A549 (cell line): Measurements from ENCODE around the gene NIM1K. TPM values are rescaled to one million over a fixed set of nuclear protein-coding genes. Genes with fewer than 3 reads are reported as not detected.

Experiments used
- ATAC-seq, 2 experiments: fragments of 200-7000 bp in 1 of 2; fragments of >200 bp in 1 of 2; cut with Nextera tagmentation in 1 of 2; cut with Tn5 transposase in 1 of 2; 3 replicates each; pipeline versions ENCODE4 v1.8.0 to v1.9.1; 2018 to 2020; ENCODE audit warnings: mild to moderate bottlenecking in 1 of 2, moderate library complexity in 1 of 2
- CTCF ChIA-PET: fragments of 300-600 bp; sonication (Branson Sonifier 250); formaldehyde crosslinking; extraction: SDS; loops from one replicate; lab custom pipeline; 2021; ENCODE audit warnings: antibody characterized with exemption, inconsistent platforms; lab: Yijun Ruan, JAX
- POLR2A ChIA-PET: fragments of 350-600 bp; formaldehyde crosslinking; extraction: SDS; loops from one replicate; lab custom pipeline; 2021; ENCODE audit warnings: antibody characterized with exemption, inconsistent platforms; lab: Yijun Ruan, JAX
- DNase-seq, 2 experiments: peaks; one replicate each; pipeline versions ENCODE4 v3.0.0 to v3.0.0-alpha.2; 2011 to 2016; ENCODE audit warnings: low read depth in 1 of 2, low spot score in 1 of 2
- FAIRE-seq: peaks from 2 replicates; lab custom pipeline; 2011; peaks lifted over from hg19 to GRCh38; lab: Jason Lieb, UNC
- H3K27ac ChIP-seq, 2 experiments: fragments of >200 bp; sonication (Bioruptor Twin); formaldehyde crosslinking; 3 replicates each; pipeline ENCODE4 v1.5.1; 2016 to 2017
- H3K4me1 ChIP-seq: fragments of >200 bp; sonication (Bioruptor Twin); formaldehyde crosslinking; 3 replicates; pipeline ENCODE4 v1.6.1; 2016
- H3K4me2 ChIP-seq: fragments of >200 bp; sonication (Bioruptor Twin); formaldehyde crosslinking; 3 replicates; pipeline ENCODE4 v1.6.1; 2016
- H3K4me3 ChIP-seq: fragments of >200 bp; sonication (Bioruptor Twin); formaldehyde crosslinking; 3 replicates; pipeline ENCODE4 v1.5.1; 2016
- H3K9me3 ChIP-seq: fragments of >200 bp; sonication (Bioruptor Twin); formaldehyde crosslinking; 3 replicates; pipeline ENCODE4 v1.6.1; 2016
- BHLHE40 ChIP-seq: IDR thresholded peaks from 2 replicates; pipeline ENCODE4 v1.6.1; 2012; ENCODE audit warnings: low read depth, low read length, inconsistent platforms
- CBX8 ChIP-seq: fragments of 200-600 bp; sonication (generic); IDR thresholded peaks from 2 replicates; pipeline ENCODE4 v1.6.1; 2016
- CEBPB ChIP-seq, 2 experiments: fragments of >200 bp in 1 of 2; sonication (Bioruptor Twin) in 1 of 2; formaldehyde crosslinking in 1 of 2; IDR thresholded peaks; 2 replicates each; pipeline ENCODE4 v1.6.1; 2012 to 2016
- CHD2 ChIP-seq: fragments of 150-350 bp; IDR thresholded peaks from 2 replicates; pipeline ENCODE4 v1.6.1; 2014; ENCODE audit warnings: low read length; ENCODE audit not compliant: partially characterized antibody
- CHD4 ChIP-seq: fragments of 200-600 bp; sonication (generic); IDR thresholded peaks from 2 replicates; pipeline ENCODE4 v1.6.1; 2016; ENCODE audit warnings: antibody characterized with exemption, mild to moderate bottlenecking, borderline replicate concordance
- E2F6 ChIP-seq: IDR thresholded peaks from 2 replicates; pipeline ENCODE4 v1.6.1; 2012; ENCODE audit warnings: low read depth, borderline replicate concordance
- EHF ChIP-seq: fragments of 250-450 bp; sonication (Bioruptor Pico); IDR thresholded peaks from 2 replicates; pipeline ENCODE4 v1.5.0; 2020; ENCODE audit warnings: mild to moderate bottlenecking
- ESRRA ChIP-seq: fragments of 150-350 bp; IDR thresholded peaks from 2 replicates; pipeline ENCODE4 v1.6.1; 2014; ENCODE audit warnings: mild to moderate bottlenecking, low read length, borderline replicate concordance
- FOSL2 ChIP-seq, 2 experiments: fragments of 450-650 bp in 1 of 2; fragments of >200 bp in 1 of 2; sonication (Bioruptor Twin) in 1 of 2; formaldehyde crosslinking; IDR thresholded peaks; 2 replicates each; pipeline versions ENCODE4 v1.5.0 to v1.6.1; 2016 to 2020; ENCODE audit warnings: mild to moderate bottlenecking in 1 of 2, moderate library complexity in 1 of 2
- HDAC2 ChIP-seq: fragments of 200-600 bp; sonication (generic); IDR thresholded peaks from 2 replicates; pipeline ENCODE4 v1.6.1; 2016
- HMGXB4 ChIP-seq: fragments of 250-450 bp; sonication (Bioruptor Pico); IDR thresholded peaks from 2 replicates; pipeline ENCODE4 v1.5.0; 2021; ENCODE audit warnings: mild to moderate bottlenecking, moderate library complexity, borderline replicate concordance
- HOXB13 ChIP-seq: fragments of 250-450 bp; sonication (Bioruptor Pico); IDR thresholded peaks from 2 replicates; pipeline ENCODE4 v1.5.0; 2020; ENCODE audit warnings: low read depth, mild to moderate bottlenecking, moderate library complexity
- HOXB5 ChIP-seq: fragments of 250-450 bp; sonication (Bioruptor Pico); IDR thresholded peaks from 2 replicates; pipeline ENCODE4 v1.5.0; 2020; ENCODE audit warnings: mild to moderate bottlenecking, moderate library complexity
- JUNB ChIP-seq: fragments of >200 bp; sonication (Bioruptor Twin); formaldehyde crosslinking; IDR thresholded peaks from 2 replicates; pipeline ENCODE4 v1.6.1; 2016
- MAFK ChIP-seq: fragments of 450-650 bp; IDR thresholded peaks from 2 replicates; pipeline ENCODE4 v1.6.1; 2014; ENCODE audit not compliant: partially characterized antibody
- MAX ChIP-seq: IDR thresholded peaks from 2 replicates; pipeline ENCODE4 v1.6.1; 2012
- NFE2L2 ChIP-seq: fragments of 150-350 bp; conservative IDR thresholded peaks from 2 replicates; pipeline ENCODE4 v1.6.1; 2014; ENCODE audit warnings: low read length
- POLR2A ChIP-seq: IDR thresholded peaks from 2 replicates; pipeline ENCODE4 v1.6.1; 2012; ENCODE audit warnings: mild to moderate bottlenecking, low read length
- POLR2AphosphoS2 ChIP-seq: conservative IDR thresholded peaks from 2 replicates; pipeline ENCODE4 v1.6.1; 2012; ENCODE audit warnings: low read length, improper control_type of control experiment, inconsistent platforms
- RCOR1 ChIP-seq: fragments of 150-350 bp; IDR thresholded peaks from 2 replicates; pipeline ENCODE4 v1.6.1; 2014; ENCODE audit warnings: antibody characterized with exemption, low read length, low read depth
- REST ChIP-seq: fragments of 200-600 bp; sonication (generic); IDR thresholded peaks from 2 replicates; pipeline ENCODE4 v1.6.1; 2016; ENCODE audit warnings: antibody characterized with exemption, mild to moderate bottlenecking, moderate library complexity
- SMC3 ChIP-seq: fragments of >200 bp; sonication (Bioruptor Twin); formaldehyde crosslinking; IDR thresholded peaks from 3 replicates; pipeline ENCODE4 v1.6.1; 2018; ENCODE audit warnings: inconsistent platforms
- SREBF2 ChIP-seq: fragments of 450-650 bp; IDR thresholded peaks from 2 replicates; pipeline ENCODE4 v1.6.1; 2014; ENCODE audit warnings: mild to moderate bottlenecking, moderate library complexity
- ZFP36 ChIP-seq: fragments of 450-650 bp; IDR thresholded peaks from 2 replicates; pipeline ENCODE4 v1.6.1; 2014; ENCODE audit warnings: borderline replicate concordance; ENCODE audit not compliant: partially characterized antibody
- ZNF302 ChIP-seq: fragments of 250-450 bp; sonication (Bioruptor Pico); IDR thresholded peaks from 2 replicates; pipeline ENCODE4 v1.9.0; 2021; ENCODE audit warnings: inconsistent platforms, mild to moderate bottlenecking, moderate library complexity
- WGBS: methylation state at CpG from one replicate; pipeline ENCODE4 v1.1.6; 2017; ENCODE audit errors: missing lambda C conversion rate; 5-methylcytosine and 5-hydroxymethylcytosine counted together
- polyA plus RNA-seq, 4 experiments: library from polyadenylated mRNA; depleted of rRNA in 3 of 4; stranded (reverse); fragments of >200 nt; fragmentation: RNase III in 1 of 4; extraction: RNeasy Plus Mini Kit Qiagen cat#74134 plus additional on column Dnase treatment in 1 of 4; gene quantifications; 2 replicates in 3 of 4; 3 replicates in 1 of 4; pipeline ENCODE4 v1.2.3, GENCODE V29; 2011 to 2017
- TF ChIP-seq, protein P1 (sequence below): fragments of >200 bp; sonication (Bioruptor Twin); formaldehyde crosslinking; IDR thresholded peaks from 3 replicates; pipeline ENCODE4 v1.5.1; 2016

The NIM1K gene
- polyA plus RNA-seq, 2 of the 4 experiments (the other 2 are of a cell fraction) = 0.06 to 0.23 TPM

GRCh38 chr5:43227655-43228054 is 35.6 kb downstream of the NIM1K start (continued):
- TF ChIP-seq, protein P1, sequence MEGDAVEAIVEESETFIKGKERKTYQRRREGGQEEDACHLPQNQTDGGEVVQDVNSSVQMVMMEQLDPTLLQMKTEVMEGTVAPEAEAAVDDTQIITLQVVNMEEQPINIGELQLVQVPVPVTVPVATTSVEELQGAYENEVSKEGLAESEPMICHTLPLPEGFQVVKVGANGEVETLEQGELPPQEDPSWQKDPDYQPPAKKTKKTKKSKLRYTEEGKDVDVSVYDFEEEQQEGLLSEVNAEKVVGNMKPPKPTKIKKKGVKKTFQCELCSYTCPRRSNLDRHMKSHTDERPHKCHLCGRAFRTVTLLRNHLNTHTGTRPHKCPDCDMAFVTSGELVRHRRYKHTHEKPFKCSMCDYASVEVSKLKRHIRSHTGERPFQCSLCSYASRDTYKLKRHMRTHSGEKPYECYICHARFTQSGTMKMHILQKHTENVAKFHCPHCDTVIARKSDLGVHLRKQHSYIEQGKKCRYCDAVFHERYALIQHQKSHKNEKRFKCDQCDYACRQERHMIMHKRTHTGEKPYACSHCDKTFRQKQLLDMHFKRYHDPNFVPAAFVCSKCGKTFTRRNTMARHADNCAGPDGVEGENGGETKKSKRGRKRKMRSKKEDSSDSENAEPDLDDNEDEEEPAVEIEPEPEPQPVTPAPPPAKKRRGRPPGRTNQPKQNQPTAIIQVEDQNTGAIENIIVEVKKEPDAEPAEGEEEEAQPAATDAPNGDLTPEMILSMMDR = peak; percentile 70

DNA sequence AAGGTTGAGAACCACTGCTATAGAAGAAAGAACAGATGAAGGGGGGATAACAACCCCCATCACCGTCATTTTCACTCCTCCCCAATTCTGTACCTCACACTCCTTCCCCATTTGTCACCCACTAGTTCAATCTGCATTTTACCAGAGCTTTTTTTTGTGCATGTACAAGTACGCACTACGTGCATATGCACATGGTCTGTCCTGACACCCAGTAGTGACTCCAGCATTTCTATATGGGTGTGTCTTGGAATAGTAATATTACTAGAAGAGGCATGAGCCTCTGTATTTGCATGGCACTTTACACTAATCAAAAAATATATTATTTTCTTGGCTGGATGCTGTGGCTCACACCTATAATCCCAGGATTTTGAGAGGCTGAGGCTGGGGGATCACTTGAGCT is 38.7 kb downstream of the NIM1K start:
- 80% methylated on average over 3 of the region's 3 CpGs for WGBS
- ChIA-PET POLR2A (no interaction called here), CTCF (interaction anchor here (2.3 to 2.7 kb wide), 2 partner anchors 159 to 254 kb away, joined by 10 to 15 read pairs; partner anchors contain the start of gene TMEM267)
- no peak for FAIRE-seq
- DNase-seq = no peak
- H3K9me3 ChIP-seq = no peaks in the 10 kb centered on the region
- H3K4me1 ChIP-seq = no peaks in the 10 kb centered on the region
- no peak for ATAC-seq
- H3K4me3 ChIP-seq = no peak overlapping the region
- no peak overlapping the region for H3K27ac ChIP-seq
- no peak overlapping the region for H3K4me2 ChIP-seq
- no peak for TF ChIP-seq MAFK
- no peak for TF ChIP-seq HOXB13 (CRISPR knock-in tag)
- no peak for TF ChIP-seq REST

GRCh38 chr5:43231977-43232376 is 40.0 kb downstream of the NIM1K start:
- Histone ChIP-seq H3K4me1 (no peaks in the 10 kb centered on the region), H3K4me3 (no peak overlapping the region), H3K9me3 (no peaks in the 10 kb centered on the region), H3K4me2 (no peak overlapping the region), H3K27ac (no peak overlapping the region)
- ATAC-seq = peak; percentile 75 to 90; a peak in 5 of 6 replicates
- POLR2A ChIA-PET = no interaction called here
- 41% methylated on average over 3 of the region's 3 CpGs for WGBS
- no peak for FAIRE-seq
- DNase-seq = peak in 1 of 2 experiments; percentile 57
- CTCF ChIA-PET = interaction anchor here (0.5 to 2.7 kb wide), 7 partner anchors 16 to 252 kb away, joined by 3 to 15 read pairs (median 3); partner anchors contain the start of gene TMEM267
- TF ChIP-seq HOXB5 (CRISPR knock-in tag) (peak; percentile 77; the same call in 1 of the 2 replicates), BHLHE40 (no peak), ZNF302 (CRISPR knock-in tag) (no peak), JUNB (no peak), ESRRA (no peak), HDAC2 (no peak), FOSL2 (IDR thresholded peaks at IDR 0.05) (no peak), FOSL2 (CRISPR knock-in tag; IDR thresholded peaks at IDR 0.05) (no peak), ZFP36 (no peak), CEBPB (IDR thresholded peaks at IDR 0.05) (no peak), EHF (CRISPR knock-in tag) (no peak), MAX (no peak), NFE2L2 (no peak), CBX8 (no peak), SMC3 (peak; percentile 29; the same call in 1 of the 3 replicates), CHD4 (no peak), CHD2 (no peak), E2F6 (no peak), POLR2AphosphoS2 (no peak), POLR2A (no peak), RCOR1 (no peak), HMGXB4 (no peak), SREBF2 (no peak)
- TF ChIP-seq, protein P1 = 0 out of 3 replicates have a peak, but pooled peaks have one; percentile 15
